HUES64 (cell line): ENCODE data around the gene PLPPR3.
"Not testable (repeated sequence)": the region's sequence is repeated elsewhere in the genome, so short reads cannot be mapped to it uniquely, and the experiment has no call there.

ENCODE experiments used
- H3K27ac ChIP-seq: 2 replicates; pipeline ENCODE4 v1.7.0; 2013; ENCODE audit warnings: low read depth, low read length, inconsistent platforms
- H3K27me3 ChIP-seq: 2 replicates; pipeline ENCODE4 v1.6.1; 2013; ENCODE audit warnings: mild to moderate bottlenecking, low read length; ENCODE audit not compliant: insufficient read depth
- H3K36me3 ChIP-seq: 2 replicates; pipeline ENCODE4 v1.6.1; 2013; ENCODE audit warnings: mild to moderate bottlenecking, low read length; ENCODE audit not compliant: insufficient read depth
- H3K4me1 ChIP-seq: 2 replicates; pipeline ENCODE4 v1.6.1; 2013; ENCODE audit warnings: mild to moderate bottlenecking, low read length, moderate library complexity; ENCODE audit not compliant: insufficient read depth
- H3K4me3 ChIP-seq: 2 replicates; pipeline ENCODE4 v1.5.1; 2013; ENCODE audit warnings: mild to moderate bottlenecking, low read length, moderate library complexity
- H3K9ac ChIP-seq: 2 replicates; pipeline ENCODE4 v1.6.1; 2013; ENCODE audit warnings: mild to moderate bottlenecking, low read depth, low read length
- H3K9me3 ChIP-seq: 2 replicates; pipeline ENCODE4 v1.6.1; 2013; ENCODE audit warnings: low read depth, low read length; ENCODE audit not compliant: insufficient read depth
- WGBS: fragments of 150-250, 120-280 bp; methylation state at CpG from one replicate; pipeline ENCODE4 v1.1.7; 2013; ENCODE audit warnings: missing lambda C conversion rate; 5-methylcytosine and 5-hydroxymethylcytosine counted together

The PLPPR3 gene

DNA sequence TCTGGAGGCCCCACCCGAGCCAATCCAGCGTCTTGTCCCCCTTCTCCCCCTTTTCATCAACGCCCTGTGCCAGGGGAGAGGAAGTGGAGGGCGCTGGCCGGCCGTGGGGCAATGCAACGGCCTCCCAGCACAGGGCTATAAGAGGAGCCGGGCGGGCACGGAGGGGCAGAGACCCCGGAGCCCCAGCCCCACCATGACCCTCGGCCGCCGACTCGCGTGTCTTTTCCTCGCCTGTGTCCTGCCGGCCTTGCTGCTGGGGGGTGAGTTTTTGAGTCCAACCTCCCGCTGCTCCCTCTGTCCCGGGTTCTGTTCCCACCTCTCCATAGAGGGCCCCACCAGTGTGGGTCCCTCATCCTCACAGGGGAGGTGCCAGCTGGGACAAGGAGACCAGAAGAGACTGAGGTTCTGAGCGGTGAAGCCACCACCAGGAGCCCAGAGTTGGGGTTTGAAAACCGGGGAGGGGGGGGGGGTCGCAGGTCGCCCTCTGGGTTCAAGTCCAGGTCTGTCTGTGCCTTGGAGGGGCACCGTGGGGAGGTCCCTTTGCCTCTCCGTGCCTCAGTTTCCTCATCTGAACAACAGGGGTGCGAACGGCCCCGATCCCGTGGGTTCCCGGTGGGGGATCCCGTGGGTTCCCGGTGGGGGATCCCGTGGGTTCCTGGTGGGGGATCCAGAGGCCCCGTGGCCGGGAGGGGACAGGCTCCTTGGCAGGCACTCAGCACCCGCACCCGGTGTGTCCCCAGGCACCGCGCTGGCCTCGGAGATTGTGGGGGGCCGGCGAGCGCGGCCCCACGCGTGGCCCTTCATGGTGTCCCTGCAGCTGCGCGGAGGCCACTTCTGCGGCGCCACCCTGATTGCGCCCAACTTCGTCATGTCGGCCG lies 30.6 kb upstream of the PLPPR3 start, which contains the start of gene ELANE:
Gene ELANE (plus strand): TSS at position 168 of the 878 bp plus-strand sequence. CDS start 26 bp downstream, at position 194.
- 87% methylated on average over 55 of the region's 55 CpGs for WGBS

GRCh38 chr19:850979-851335 lies 29.2 kb upstream of the PLPPR3 start:
- 74% methylated on average over 13 of the region's 13 CpGs for WGBS
- Histone ChIP-seq H3K27me3 (no peaks in the 10 kb centered on the region), H3K27ac (no peak overlapping the region)

More for the DNA sequence above, 30.6 kb upstream of the PLPPR3 start, which contains the start of gene ELANE:
- Histone ChIP-seq H3K27ac (no peak within 1 kb of the TSS), H3K4me3 (no peak within 1 kb of the TSS), H3K9ac (no peak within 1 kb of the TSS), H3K27me3 (no peaks in the 10 kb centered on the region), H3K9me3 (no peaks in the 10 kb centered on the region), H3K36me3 (no peaks in the 10 kb centered on the region), H3K4me1 (no peaks in the 10 kb centered on the region)

GRCh38 chr19:850221-850978 lies 28.6 kb upstream of the PLPPR3 start:
- no peaks in the 10 kb centered on the region for H3K36me3 ChIP-seq
- no peak overlapping the region for H3K27ac ChIP-seq
- no peak overlapping the region for H3K9ac ChIP-seq
- H3K27me3 ChIP-seq, result no peaks in the 10 kb centered on the region
- no peaks in the 10 kb centered on the region for H3K4me1 ChIP-seq
- WGBS, result 45% methylated on average over 28 of the region's 28 CpGs
- H3K9me3 ChIP-seq, result no peaks in the 10 kb centered on the region
- no peak overlapping the region for H3K4me3 ChIP-seq

More at GRCh38 chr19:850979-851335, 29.2 kb upstream of the PLPPR3 start:
- H3K9me3 ChIP-seq, result no peaks in the 10 kb centered on the region
- H3K9ac ChIP-seq, result no peak overlapping the region
- H3K36me3 ChIP-seq, result no peaks in the 10 kb centered on the region
- no peaks in the 10 kb centered on the region for H3K4me1 ChIP-seq
- H3K4me3 ChIP-seq, result no peak overlapping the region

DNA sequence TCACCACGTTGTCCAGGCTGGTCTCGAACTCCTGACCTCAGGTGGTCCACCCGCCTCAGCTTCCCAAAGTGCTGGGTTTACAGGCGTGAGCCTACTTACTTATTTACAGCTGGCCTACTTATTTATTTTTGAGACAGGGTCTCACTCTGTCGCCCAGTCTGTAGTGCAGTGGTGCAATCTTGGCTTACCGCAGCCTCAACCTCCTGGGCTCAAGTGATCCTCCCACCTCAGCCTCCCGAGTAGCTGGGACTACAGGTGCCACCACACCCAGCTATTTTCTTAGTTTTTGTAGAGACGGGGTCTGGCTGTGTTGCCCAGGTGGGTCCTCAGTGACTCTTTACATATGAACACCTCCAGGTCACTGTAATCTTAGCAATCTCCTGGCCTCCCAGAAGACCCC lies 27.4 kb upstream of the PLPPR3 start:
- 93% methylated on average over 8 of the region's 8 CpGs for WGBS
- not testable (repeated sequence) for H3K27me3 ChIP-seq, H3K36me3 ChIP-seq, H3K9ac ChIP-seq, H3K27ac ChIP-seq, H3K9me3 ChIP-seq, H3K4me1 ChIP-seq, H3K4me3 ChIP-seq

GRCh38 chr19:848386-848921 lies 26.7 kb upstream of the PLPPR3 start:
- no peak overlapping the region for H3K4me3 ChIP-seq
- 68% methylated on average over 12 of the region's 12 CpGs for WGBS

DNA sequence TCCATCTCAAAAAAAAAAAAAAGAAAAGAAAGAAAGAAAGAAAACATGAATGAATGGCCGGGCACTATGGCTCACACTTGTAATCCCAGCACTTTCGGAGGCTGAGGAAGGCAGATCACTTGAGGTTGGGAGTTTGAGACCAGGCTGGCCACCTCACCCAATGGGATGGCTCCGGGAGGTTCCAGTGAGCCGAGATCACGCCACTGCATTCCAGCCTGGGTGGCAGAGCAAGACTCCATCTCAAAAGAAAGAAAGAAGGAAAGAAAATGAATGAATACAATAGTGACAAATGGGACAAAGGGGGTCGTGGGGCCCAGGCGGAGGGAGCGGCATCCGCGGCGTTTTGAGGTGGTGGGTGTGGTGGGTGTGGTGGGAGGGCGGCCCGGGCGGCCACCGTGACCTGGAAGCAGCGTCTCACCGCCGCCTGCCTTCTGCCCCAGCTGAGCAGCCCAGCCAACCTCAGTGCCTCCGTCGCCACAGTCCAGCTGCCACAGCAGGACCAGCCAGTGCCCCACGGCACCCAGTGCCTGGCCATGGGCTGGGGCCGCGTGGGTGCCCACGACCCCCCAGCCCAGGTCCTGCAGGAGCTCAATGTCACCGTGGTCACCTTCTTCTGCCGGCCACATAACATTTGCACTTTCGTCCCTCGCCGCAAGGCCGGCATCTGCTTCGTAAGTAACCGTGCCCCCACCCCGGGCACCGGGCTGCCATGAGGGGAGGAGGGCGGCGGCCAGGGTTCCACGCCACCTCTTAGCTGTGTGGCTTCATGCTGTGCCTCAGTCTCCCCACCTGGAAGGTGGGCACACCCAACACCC lies 24.2 kb upstream of the PLPPR3 start:
- Histone ChIP-seq H3K27me3 (peaks cover 23% of the 10 kb centered on the region), H3K9me3 (no peaks in the 10 kb centered on the region), H3K27ac (no peak overlapping the region), H3K4me1 (no peaks in the 10 kb centered on the region), H3K9ac (no peak overlapping the region), H3K36me3 (no peaks in the 10 kb centered on the region), H3K4me3 (no peak overlapping the region)
- 83% methylated on average over 37 of the region's 37 CpGs for WGBS

More at GRCh38 chr19:848386-848921, 26.7 kb upstream of the PLPPR3 start:
- peaks cover 11% of the 10 kb centered on the region for H3K27me3 ChIP-seq
- H3K4me1 ChIP-seq, result no peaks in the 10 kb centered on the region
- H3K36me3 ChIP-seq, result no peaks in the 10 kb centered on the region
- no peak overlapping the region for H3K9ac ChIP-seq
- H3K9me3 ChIP-seq, result no peaks in the 10 kb centered on the region
- H3K27ac ChIP-seq, result no peak overlapping the region

DNA sequence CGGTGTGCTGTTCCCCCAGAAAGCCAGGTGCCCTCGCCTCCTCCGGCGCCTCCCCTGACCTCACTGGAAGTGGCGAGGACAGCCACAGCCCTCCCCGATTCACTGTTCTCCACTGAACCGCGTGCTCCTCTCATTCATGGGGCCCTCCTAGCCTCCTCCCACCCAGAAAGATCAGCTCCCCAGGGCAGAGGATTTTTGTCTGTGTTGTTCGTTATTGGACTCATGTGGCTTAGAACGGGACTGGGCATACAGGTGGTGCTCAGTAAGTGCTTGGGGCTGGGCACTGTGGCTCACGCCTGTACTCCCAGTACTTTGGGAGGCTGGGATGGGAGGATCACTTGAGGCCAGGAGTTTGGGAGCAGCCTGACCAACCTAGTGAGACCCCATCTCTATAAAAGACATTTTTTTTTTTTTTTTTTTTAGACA lies 22.8 kb upstream of the PLPPR3 start:
- 59% methylated on average over 11 of the region's 11 CpGs for WGBS

GRCh38 chr19:843836-844545 lies 22.2 kb upstream of the PLPPR3 start:
- H3K27ac ChIP-seq, result no peak overlapping the region
- no peak overlapping the region for H3K9ac ChIP-seq
- no peaks in the 10 kb centered on the region for H3K9me3 ChIP-seq
- no peaks in the 10 kb centered on the region for H3K36me3 ChIP-seq
- WGBS, result 9% methylated on average over 55 of the region's 70 CpGs
- H3K27me3 ChIP-seq, result peaks cover 23% of the 10 kb centered on the region
- peak overlapping the region; percentile 36 for H3K4me3 ChIP-seq
- H3K4me1 ChIP-seq, result no peaks in the 10 kb centered on the region

More for the DNA sequence above, 22.8 kb upstream of the PLPPR3 start:
- H3K27ac ChIP-seq, result no peak overlapping the region
- H3K36me3 ChIP-seq, result no peaks in the 10 kb centered on the region
- H3K4me1 ChIP-seq, result no peaks in the 10 kb centered on the region
- H3K27me3 ChIP-seq, result peaks cover 23% of the 10 kb centered on the region
- H3K4me3 ChIP-seq, result no peak overlapping the region
- no peaks in the 10 kb centered on the region for H3K9me3 ChIP-seq
- no peak overlapping the region for H3K9ac ChIP-seq

DNA sequence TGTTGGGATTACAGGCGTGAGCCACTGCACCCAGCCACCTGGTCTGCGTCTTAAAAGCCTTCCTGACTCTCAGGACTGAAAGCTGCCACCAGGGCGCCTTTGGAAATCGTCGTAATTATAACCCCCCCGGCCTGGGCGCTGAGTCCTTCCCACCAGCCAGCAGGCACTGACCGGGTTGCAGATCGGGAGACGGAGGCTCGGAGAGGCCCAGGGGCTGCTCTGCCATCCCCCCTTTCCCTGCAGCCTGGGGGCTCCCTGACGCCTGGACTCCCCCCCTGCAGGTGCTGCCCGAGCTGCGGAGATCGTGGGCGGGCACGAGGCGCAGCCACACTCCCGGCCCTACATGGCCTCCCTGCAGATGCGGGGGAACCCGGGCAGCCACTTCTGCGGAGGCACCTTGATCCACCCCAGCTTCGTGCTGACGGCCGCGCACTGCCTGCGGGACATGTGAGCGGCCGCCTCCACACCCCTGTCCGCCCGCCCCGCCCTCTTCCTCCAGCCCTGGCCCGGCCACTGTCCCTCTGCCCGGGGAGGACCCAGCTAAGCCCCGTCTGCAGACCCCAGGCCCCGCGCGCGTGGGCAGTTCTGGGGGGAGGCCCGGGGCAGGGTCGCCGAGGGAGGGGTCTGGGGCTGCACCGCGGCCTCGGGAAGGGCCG lies 21.6 kb upstream of the PLPPR3 start:
- Histone ChIP-seq H3K4me3 (peak overlapping the region; percentile 36), H3K9ac (no peak overlapping the region), H3K36me3 (no peaks in the 10 kb centered on the region), H3K4me1 (no peaks in the 10 kb centered on the region), H3K9me3 (no peaks in the 10 kb centered on the region), H3K27ac (no peak overlapping the region), H3K27me3 (peaks cover 23% of the 10 kb centered on the region)
- WGBS, result 7% methylated on average over 46 of the region's 46 CpGs

GRCh38 chr19:842802-843179 lies 21.0 kb upstream of the PLPPR3 start:
- not testable (repeated sequence) for H3K4me1 ChIP-seq, H3K9ac ChIP-seq, H3K4me3 ChIP-seq, H3K36me3 ChIP-seq, H3K9me3 ChIP-seq, H3K27ac ChIP-seq
- 93% methylated on average over 7 of the region's 7 CpGs for WGBS
- H3K27me3 ChIP-seq, result peaks cover 23% of the 10 kb centered on the region
